HT1080 (cell line): ENCODE data around the gene CRYBB3. TPM values are rescaled to one million over a fixed set of nuclear protein-coding genes. Genes with fewer than 3 reads are reported as not detected.
"Not testable (repeated sequence)": the region's sequence is repeated elsewhere in the genome, so short reads cannot be mapped to it uniquely, and the experiment has no call there.

Experiments
- DNase-seq: peaks from one replicate; pipeline ENCODE4 v3.0.0-alpha.2; 2015; ENCODE audit warnings: low read depth
- small RNA-seq: library from RNA; depleted of rRNA; stranded (forward); fragments of <200 nt; gene quantifications from one replicate; pipeline ENCODE3, GENCODE V24; 2014
- total RNA-seq: library from RNA; depleted of rRNA; stranded (reverse); fragments of >200 nt; shearing (Covaris generic); gene quantifications from 2 replicates; pipeline ENCODE4 v1.2.3, GENCODE V29; 2014; rRNA removed

The CRYBB3 gene
- total RNA-seq, 1 experiment from 2014 or later, result not detected

- not testable (repeated sequence) for DNase-seq
Measured at GRCh38 chr22:25255169-25255568, 55.5 kb downstream of the CRYBB3 start.

Small RNA genes lying within 50 kb of the gene (small RNA-seq; reads per million reads assigned to genes)
- not detected for gene Z99916.2

Other genes starting within 250 kb of the CRYBB3 start
- 9.8 and 12.8 TPM in 2 replicates for gene KIAA1671, start 247.1 kb upstream of the CRYBB3 start, total RNA-seq
- gene CRYBB2, start 19.8 kb downstream of the CRYBB3 start, total RNA-seq, result not detected in 2 replicates